LNCaP clone FGC (cell line): ENCODE data around the gene KCNQ1.
"Not testable (repeated sequence)": the region's sequence is repeated elsewhere in the genome, so short reads cannot be mapped to it uniquely, and the experiment has no call there.

Source experiments
- DNase-seq: peaks from one replicate; pipeline ENCODE4 v3.0.0-alpha.2; 2011; ENCODE audit warnings: low read depth
- H3K4me3 ChIP-seq: 2 replicates; pipeline ENCODE4 v1.5.1; 2011; ENCODE audit warnings: mild to moderate bottlenecking, low read depth, low read length, control low read depth
- TF ChIP-seq, protein P1 (sequence below): IDR thresholded peaks from 2 replicates; pipeline ENCODE4 v1.5.1; 2012; ENCODE audit warnings: mild to moderate bottlenecking; ENCODE audit not compliant: control insufficient read depth, insufficient read depth; ENCODE audit errors: extremely low read depth

KCNQ1 gene

DNA sequence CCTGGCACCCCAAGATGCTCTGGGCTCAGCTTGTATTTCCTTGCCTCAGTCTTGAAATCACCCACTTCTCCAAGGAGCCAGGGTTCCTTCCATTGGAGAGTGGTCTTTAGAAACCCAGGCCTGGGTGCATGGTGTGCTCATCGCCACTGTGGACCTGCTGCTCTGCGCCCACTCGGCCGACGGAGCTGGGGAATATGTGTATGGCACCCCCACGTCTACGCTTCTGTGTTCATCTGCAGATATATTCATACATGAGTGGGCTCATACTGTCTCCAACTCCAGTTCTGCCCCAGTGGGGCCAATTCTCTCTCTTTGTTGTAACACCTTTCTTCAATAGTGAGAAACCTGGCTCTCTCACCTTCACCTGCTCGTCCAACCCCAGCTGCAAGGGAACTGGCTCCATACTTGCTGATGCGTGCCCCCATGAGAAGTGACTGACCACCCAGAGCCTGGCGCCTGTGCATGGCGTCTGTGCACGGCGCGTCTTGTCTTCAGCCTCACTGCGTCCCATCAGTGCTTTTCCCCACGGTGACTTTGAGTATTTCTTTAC, 39.8 kb downstream of the KCNQ1 start:
- TF ChIP-seq, protein P1, sequence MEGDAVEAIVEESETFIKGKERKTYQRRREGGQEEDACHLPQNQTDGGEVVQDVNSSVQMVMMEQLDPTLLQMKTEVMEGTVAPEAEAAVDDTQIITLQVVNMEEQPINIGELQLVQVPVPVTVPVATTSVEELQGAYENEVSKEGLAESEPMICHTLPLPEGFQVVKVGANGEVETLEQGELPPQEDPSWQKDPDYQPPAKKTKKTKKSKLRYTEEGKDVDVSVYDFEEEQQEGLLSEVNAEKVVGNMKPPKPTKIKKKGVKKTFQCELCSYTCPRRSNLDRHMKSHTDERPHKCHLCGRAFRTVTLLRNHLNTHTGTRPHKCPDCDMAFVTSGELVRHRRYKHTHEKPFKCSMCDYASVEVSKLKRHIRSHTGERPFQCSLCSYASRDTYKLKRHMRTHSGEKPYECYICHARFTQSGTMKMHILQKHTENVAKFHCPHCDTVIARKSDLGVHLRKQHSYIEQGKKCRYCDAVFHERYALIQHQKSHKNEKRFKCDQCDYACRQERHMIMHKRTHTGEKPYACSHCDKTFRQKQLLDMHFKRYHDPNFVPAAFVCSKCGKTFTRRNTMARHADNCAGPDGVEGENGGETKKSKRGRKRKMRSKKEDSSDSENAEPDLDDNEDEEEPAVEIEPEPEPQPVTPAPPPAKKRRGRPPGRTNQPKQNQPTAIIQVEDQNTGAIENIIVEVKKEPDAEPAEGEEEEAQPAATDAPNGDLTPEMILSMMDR, result no peak
- no peak overlapping the region for H3K4me3 ChIP-seq
- no peak for DNase-seq

DNA sequence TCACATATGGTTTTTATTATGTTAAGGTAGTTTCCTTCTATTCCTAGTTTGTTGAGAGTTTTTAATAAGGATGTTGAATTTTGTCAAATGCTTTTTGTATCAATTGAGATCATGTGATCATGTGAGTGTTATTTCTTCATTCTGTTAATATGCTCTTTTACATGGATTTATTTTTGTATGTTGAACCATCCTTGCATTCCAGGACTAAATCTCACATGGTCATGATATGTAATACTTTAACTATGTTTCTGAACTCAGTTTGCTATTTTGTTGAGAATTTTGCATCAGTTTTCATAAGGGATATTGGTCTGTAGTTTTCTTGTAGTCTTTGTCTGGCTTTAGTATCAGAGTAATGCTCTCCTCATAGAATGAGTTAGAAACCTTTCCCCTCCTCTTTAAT, 43.2 kb downstream of the KCNQ1 start:
- DNase-seq, result no peak
- no peak overlapping the region for H3K4me3 ChIP-seq
- TF ChIP-seq, protein P1, result no peak

DNA sequence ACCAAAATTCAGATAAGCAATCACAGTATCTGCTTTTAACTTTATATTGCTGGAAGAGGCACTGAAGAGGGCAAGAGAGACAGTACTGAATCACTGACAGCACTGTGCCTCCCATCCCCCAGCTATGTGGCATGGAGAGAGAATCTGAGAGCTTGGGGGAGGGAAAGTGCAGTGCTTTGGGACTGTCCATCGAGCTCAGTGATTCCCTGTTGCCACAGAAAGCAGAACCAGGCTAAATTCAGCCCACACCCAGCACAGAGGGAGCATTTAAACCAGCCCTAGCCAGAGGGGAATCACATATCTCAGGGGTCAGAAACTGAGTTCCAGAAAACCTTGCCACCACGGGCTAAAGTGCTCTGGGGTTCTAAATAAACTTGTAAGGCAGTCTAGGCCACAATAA, 44.3 kb downstream of the KCNQ1 start:
- no peak for DNase-seq
- H3K4me3 ChIP-seq, result no peak overlapping the region
- TF ChIP-seq, protein P1, result no peak

DNA sequence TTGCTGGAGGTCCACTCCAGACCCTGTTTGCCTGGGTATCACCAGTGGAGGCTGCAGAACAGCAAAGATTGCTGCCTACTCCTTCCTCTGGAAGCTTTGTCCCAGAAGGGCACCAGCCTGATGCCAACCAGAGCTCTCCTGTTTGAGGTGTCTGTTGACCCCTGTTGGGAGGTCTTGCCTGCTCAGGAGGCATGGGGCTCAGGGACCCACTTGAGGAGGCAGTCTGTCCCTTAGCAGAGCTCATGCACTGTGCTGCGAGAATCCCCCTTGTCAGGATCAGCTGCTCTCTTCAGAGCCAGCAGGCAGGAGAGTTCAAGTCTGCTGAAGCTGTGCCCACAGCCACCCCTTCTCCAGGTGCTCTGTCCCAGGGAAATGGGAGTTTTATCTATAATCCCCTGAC, 53.1 kb downstream of the KCNQ1 start:
- not testable (repeated sequence) for H3K4me3 ChIP-seq, DNase-seq

DNA sequence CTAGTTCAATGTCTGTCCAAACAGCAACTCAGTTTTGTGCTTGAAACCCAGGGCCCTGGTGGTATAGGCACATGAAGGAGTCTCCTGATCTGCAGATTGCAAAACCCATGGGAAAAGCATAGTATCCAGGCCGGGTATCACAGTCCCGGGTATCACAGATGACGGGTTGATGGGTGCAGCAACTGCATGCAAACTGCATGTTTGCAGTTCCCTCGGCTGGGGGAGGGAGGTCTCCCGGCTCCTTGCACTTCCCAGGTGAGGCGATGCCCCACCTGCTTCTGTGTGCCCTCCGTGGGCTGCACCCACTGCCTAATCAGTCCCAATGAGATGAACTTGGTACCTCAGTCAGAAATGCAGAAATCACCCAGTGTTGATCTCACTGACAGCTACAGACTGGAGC, 53.9 kb downstream of the KCNQ1 start:
- DNase-seq, result no peak
- TF ChIP-seq, protein P1, result no peak

DNA sequence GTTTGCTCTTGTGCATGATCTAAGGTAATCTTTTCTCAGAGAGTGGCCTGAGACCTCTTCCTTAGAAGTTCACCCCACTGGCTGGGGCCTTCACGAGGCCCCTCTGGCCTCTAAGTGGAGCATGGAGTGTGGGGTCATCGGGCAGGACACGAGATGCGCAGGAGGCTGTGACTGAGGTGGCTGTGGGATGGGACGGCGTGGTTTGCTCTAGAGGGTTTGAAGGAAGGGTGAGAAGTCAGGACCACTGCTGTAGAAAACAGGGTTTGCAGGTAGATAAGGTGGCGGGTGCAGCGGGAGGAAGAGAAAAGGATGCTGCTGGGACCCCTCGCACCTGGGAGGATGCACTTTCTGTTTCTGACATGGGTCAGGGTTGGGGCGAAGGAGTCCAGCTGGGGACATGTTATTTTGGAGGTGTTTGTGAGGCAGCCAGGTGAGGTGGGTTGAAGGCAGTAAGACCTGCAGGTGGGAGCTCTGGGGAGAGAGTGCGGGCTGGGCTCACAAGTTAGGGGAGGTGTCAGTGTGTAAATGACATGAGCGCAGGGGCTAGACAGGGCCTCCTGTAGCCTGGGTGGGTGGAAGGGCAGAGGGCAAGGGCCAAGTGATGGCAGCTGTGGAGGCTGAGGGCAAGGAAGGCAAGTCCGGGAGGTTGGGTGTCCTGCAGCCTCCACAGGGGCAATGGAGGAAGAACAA, 62.5 kb downstream of the KCNQ1 start:
- TF ChIP-seq, protein P1, result no peak
- H3K4me3 ChIP-seq, result no peak overlapping the region
- DNase-seq, result no peak

More for the DNA sequence above, 53.9 kb downstream of the KCNQ1 start:
- H3K4me3 ChIP-seq, result no peak overlapping the region

DNA sequence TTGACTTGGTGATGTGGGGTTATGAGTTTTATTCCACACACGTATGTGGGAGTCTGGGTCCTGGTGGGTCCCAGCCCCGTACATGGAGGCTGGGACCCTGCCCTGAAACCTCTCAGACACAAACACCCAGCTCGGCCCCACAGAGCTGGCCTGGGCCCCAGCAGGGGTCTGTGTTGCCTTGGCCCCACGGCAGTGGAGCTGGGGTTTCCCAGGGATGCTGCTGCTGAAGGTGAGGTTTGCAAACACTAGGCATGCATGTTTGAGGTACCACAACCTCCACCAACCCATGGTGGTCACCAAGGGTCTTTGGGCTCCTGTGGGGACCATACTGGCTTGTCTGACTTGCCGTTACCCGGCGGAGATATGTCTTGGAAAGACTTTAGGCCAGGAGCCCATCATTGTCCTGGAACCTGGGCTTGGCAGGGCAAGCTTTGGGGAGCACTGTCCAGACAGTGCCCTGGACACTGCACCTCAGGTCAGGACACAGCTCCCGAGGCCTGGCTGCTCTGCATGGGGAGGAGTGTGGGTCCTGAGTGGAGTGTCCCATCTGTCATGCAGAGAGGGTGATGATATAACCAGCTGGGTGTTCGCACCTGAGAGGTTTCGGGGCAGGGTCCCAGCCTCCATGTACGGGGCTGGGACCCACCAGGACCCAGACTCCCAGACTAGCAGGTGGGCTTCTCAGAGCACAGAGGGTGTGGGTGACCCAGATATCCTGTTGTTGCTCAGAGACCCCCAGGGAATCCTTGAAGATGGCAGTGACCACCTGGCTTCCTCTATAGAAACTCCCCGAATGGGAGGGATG, 63.3 kb downstream of the KCNQ1 start:
- H3K4me3 ChIP-seq, result no peak overlapping the region
- DNase-seq, result no peak
- TF ChIP-seq, protein P1, result no peak
